Osteoblast (primary cell): ENCODE results near the gene CAMKMT. TPM values are rescaled to one million over a fixed set of nuclear protein-coding genes. Genes with fewer than 3 reads are reported as not detected.

Source experiments
- DNase-seq: peaks from one replicate; pipeline ENCODE4 v3.0.0; 2011; ENCODE audit warnings: low spot score, mixed read lengths; ENCODE audit not compliant: insufficient read length; ENCODE audit errors: missing footprints
- H2AFZ ChIP-seq: 2 replicates; pipeline ENCODE4 v1.6.0; 2011; ENCODE audit warnings: mild to moderate bottlenecking, low read length
- H3K27ac ChIP-seq: 2 replicates; pipeline ENCODE4 v1.5.1; 2011; ENCODE audit warnings: mild to moderate bottlenecking, low read depth, low read length, moderate library complexity
- H3K27me3 ChIP-seq: 2 replicates; pipeline ENCODE4 v1.6.0; 2012; ENCODE audit warnings: mild to moderate bottlenecking, control low read depth, inconsistent platforms, low read length, moderate library complexity; ENCODE audit not compliant: insufficient read depth
- H3K36me3 ChIP-seq: 2 replicates; pipeline ENCODE4 v1.5.1; 2011; ENCODE audit warnings: mild to moderate bottlenecking, low read length, control low read depth, moderate library complexity; ENCODE audit not compliant: insufficient read depth
- H3K4me1 ChIP-seq: 2 replicates; pipeline ENCODE4 v1.5.1; 2011; ENCODE audit warnings: mild to moderate bottlenecking, low read length, control low read depth, moderate library complexity; ENCODE audit not compliant: insufficient read depth
- H3K4me2 ChIP-seq: 2 replicates; pipeline ENCODE4 v1.6.0; 2011; ENCODE audit warnings: mild to moderate bottlenecking, low read length; ENCODE audit not compliant: insufficient read depth
- H3K4me3 ChIP-seq: fragments of 200-600 bp; sonication (generic); 3 replicates; pipeline ENCODE4 v1.5.1; 2012; ENCODE audit warnings: mild to moderate bottlenecking, low read length, inconsistent platforms; ENCODE audit not compliant: insufficient read depth
- H3K79me2 ChIP-seq: 2 replicates; pipeline ENCODE4 v1.6.0; 2012; ENCODE audit warnings: mild to moderate bottlenecking, low read length, control low read depth, inconsistent platforms; ENCODE audit not compliant: insufficient read depth
- H3K9me3 ChIP-seq: 2 replicates; pipeline ENCODE4 v1.5.1; 2011; ENCODE audit warnings: low read depth, low read length, control low read depth
- H4K20me1 ChIP-seq: 2 replicates; pipeline ENCODE4 v1.6.0; 2012; ENCODE audit warnings: mild to moderate bottlenecking, low read length, control low read depth; ENCODE audit not compliant: insufficient read depth
- CTCF ChIP-seq: IDR thresholded peaks from 2 replicates; pipeline ENCODE4 v1.5.1; 2011; ENCODE audit warnings: mild to moderate bottlenecking, low read depth, low read length, moderate library complexity; ENCODE audit errors: extremely low read depth
- total RNA-seq: library from RNA; depleted of rRNA; stranded (reverse); fragments of >200 nt; gene quantifications from 2 replicates; pipeline ENCODE4 v1.2.3, GENCODE V29; 2012

The CAMKMT gene
- total RNA-seq, 1 donor = 7.2 TPM

GRCh38 chr2:44722026-44722625, 360.4 kb downstream of the CAMKMT start:
- H3K27ac ChIP-seq = no peak overlapping the region
- no peaks in the 10 kb centered on the region for H3K4me1 ChIP-seq
- no peak overlapping the region for H3K4me3 ChIP-seq
- H3K27me3 ChIP-seq = no peaks in the 10 kb centered on the region
- no peaks in the 10 kb centered on the region for H4K20me1 ChIP-seq
- H3K79me2 ChIP-seq = no peaks in the 10 kb centered on the region
- H3K9me3 ChIP-seq = no peaks in the 10 kb centered on the region
- H3K36me3 ChIP-seq = no peaks in the 10 kb centered on the region
- DNase-seq = no peak
- no peak for TF ChIP-seq CTCF
- H3K4me2 ChIP-seq = no peak overlapping the region
- H2AFZ ChIP-seq = no peak overlapping the region

- no peaks in the 10 kb centered on the region for H3K36me3 ChIP-seq
- H4K20me1 ChIP-seq = no peaks in the 10 kb centered on the region
- H3K4me3 ChIP-seq = no peak overlapping the region
These were observed 362.2 kb downstream of the CAMKMT start for GRCh38 chr2:44723921-44724320.

GRCh38 chr2:44730593-44730992, 368.8 kb downstream of the CAMKMT start:
- no peak for DNase-seq
- Histone ChIP-seq H3K4me3 (no peak overlapping the region), H3K36me3 (no peaks in the 10 kb centered on the region), H3K4me2 (no peak overlapping the region), H3K9me3 (no peaks in the 10 kb centered on the region), H2AFZ (no peak overlapping the region), H3K4me1 (no peaks in the 10 kb centered on the region), H3K79me2 (no peaks in the 10 kb centered on the region), H3K27me3 (no peaks in the 10 kb centered on the region), H4K20me1 (peaks cover 2% of the 10 kb centered on the region), H3K27ac (no peak overlapping the region)
- TF ChIP-seq CTCF = no peak

More at GRCh38 chr2:44723921-44724320, 362.2 kb downstream of the CAMKMT start:
- H3K4me2 ChIP-seq = no peak overlapping the region
- H3K27ac ChIP-seq = no peak overlapping the region
- TF ChIP-seq CTCF = no peak
- no peaks in the 10 kb centered on the region for H3K79me2 ChIP-seq
- H3K4me1 ChIP-seq = no peaks in the 10 kb centered on the region
- H2AFZ ChIP-seq = no peak overlapping the region
- DNase-seq = no peak
- H3K27me3 ChIP-seq = no peaks in the 10 kb centered on the region
- H3K9me3 ChIP-seq = no peaks in the 10 kb centered on the region

- TF ChIP-seq CTCF = no peak
- no peak overlapping the region for H2AFZ ChIP-seq
- H4K20me1 ChIP-seq = peaks cover 2% of the 10 kb centered on the region
- H3K4me3 ChIP-seq = no peak overlapping the region
- H3K4me2 ChIP-seq = no peak overlapping the region
- DNase-seq = no peak
- H3K4me1 ChIP-seq = no peaks in the 10 kb centered on the region
- no peaks in the 10 kb centered on the region for H3K36me3 ChIP-seq
- H3K27ac ChIP-seq = no peak overlapping the region
- H3K79me2 ChIP-seq = no peaks in the 10 kb centered on the region
- H3K9me3 ChIP-seq = no peaks in the 10 kb centered on the region
- no peaks in the 10 kb centered on the region for H3K27me3 ChIP-seq
These were observed 369.8 kb downstream of the CAMKMT start for GRCh38 chr2:44731505-44731904.
